Testis (tissue), 3 donors: ENCODE data around the gene CFD. TPM values are rescaled to one million over a fixed set of nuclear protein-coding genes. Genes with fewer than 3 reads are reported as not detected.

Source experiments
- DNase-seq: peaks from one replicate; pipeline ENCODE4 v3.0.0-alpha.2; 2019
- H3K27ac ChIP-seq, 2 donors: fragments of 200-600 bp; sonication (generic); one replicate each; pipeline ENCODE4 v1.5.1; 2019
- H3K27me3 ChIP-seq: fragments of 200-600 bp; sonication (generic); one replicate; pipeline ENCODE4 v1.5.1; 2019
- H3K36me3 ChIP-seq: fragments of 200-600 bp; sonication (generic); one replicate; pipeline ENCODE4 v1.5.1; 2017; ENCODE audit warnings: low read depth; ENCODE audit errors: missing control alignments
- H3K4me1 ChIP-seq: fragments of 200-600 bp; sonication (generic); one replicate; pipeline ENCODE4 v1.5.1; 2019
- H3K4me3 ChIP-seq, 2 donors: fragments of 200-600 bp; sonication (generic); one replicate each; pipeline ENCODE4 v1.5.1; 2017 to 2019
- H3K9me3 ChIP-seq: fragments of 200-600 bp; sonication (generic); one replicate; pipeline ENCODE4 v1.5.1; 2017
- POLR2A ChIP-seq: fragments of 450-650 bp; IDR thresholded peaks from one replicate; pipeline ENCODE4 v1.6.1; 2017; ENCODE audit warnings: antibody characterized with exemption, mild to moderate bottlenecking, moderate library complexity
- WGBS, 2 donors: methylation state at CpG; one replicate each; pipeline ENCODE4 v1.1.5; 2018; 5-methylcytosine and 5-hydroxymethylcytosine counted together
- intact Hi-C: fragments of 100-400 bp; cut with DNase I; formaldehyde crosslinking; loops from one replicate; pipeline ENCODE4 v1.15.1; 2023; ENCODE audit warnings: low total_unique reads
- polyA plus RNA-seq: library from polyadenylated mRNA; stranded (reverse); fragments of 350-450 nt; fragmentation: Illumina TruSeq; extraction: RNeasy Lipid Tissue Mini Kit (QIAGEN cat#74804); gene quantifications from one replicate; pipeline ENCODE4 v1.2.3, GENCODE V29; 2014; ENCODE audit warnings: low read depth, low replicate concordance; ENCODE audit not compliant: insufficient read depth
- total RNA-seq, 2 donors: library from RNA; depleted of rRNA; stranded (reverse); fragments of >200 nt; gene quantifications; one replicate each; pipeline ENCODE4 v1.2.3, GENCODE V29; 2016
- TF ChIP-seq, protein P1 (sequence below), 3 experiments: fragments of 450-650 bp in 2 of 3; fragments of 200-600 bp in 1 of 3; sonication (generic) in 1 of 3; IDR thresholded peaks; one replicate each; pipeline ENCODE4 v1.5.1; 2016 to 2019; ENCODE audit warnings: antibody characterized with exemption in 3 of 3, mild to moderate bottlenecking in 2 of 3, moderate library complexity in 1 of 3

CFD gene
- total and polyA plus RNA-seq, 3 donors from 2014 or later, result 83.1 to 185 (median 84.3) TPM

DNA sequence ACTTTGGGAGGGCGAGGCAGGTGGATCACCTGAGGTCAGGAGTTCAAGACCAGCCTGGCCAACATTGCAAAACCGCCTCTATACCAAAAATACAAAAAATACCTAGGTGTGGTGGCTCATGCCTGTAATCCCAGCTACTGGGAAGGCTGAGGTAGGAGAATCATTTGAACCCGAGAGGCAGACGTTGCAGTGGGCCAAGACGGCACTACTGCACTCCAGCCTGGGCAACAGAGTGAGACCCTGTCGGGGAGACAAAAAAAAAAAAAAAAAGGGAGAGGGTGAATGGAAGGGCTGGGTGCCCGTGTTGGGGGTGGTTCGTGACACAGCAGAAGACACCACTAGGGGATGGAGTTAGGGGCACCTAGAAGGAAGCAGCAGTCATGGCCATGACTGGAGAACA, 10.8 kb downstream of the CFD start:
- Histone ChIP-seq H3K36me3 (no peaks in the 10 kb centered on the region), H3K27me3 (no peaks in the 10 kb centered on the region), H3K27ac (peak overlapping the region; percentile 68 to 86), H3K4me1 (peaks cover 17% of the 10 kb centered on the region), H3K9me3 (no peaks in the 10 kb centered on the region), H3K4me3 (no peak overlapping the region)
- intact Hi-C loops, result no loop called here
- DNase-seq, result no peak
- 83 to 89% methylated on average over 7 to 8 of the region's 8 CpGs for WGBS, 2 donors
- TF ChIP-seq POLR2A, result no peak
- TF ChIP-seq, protein P1, sequence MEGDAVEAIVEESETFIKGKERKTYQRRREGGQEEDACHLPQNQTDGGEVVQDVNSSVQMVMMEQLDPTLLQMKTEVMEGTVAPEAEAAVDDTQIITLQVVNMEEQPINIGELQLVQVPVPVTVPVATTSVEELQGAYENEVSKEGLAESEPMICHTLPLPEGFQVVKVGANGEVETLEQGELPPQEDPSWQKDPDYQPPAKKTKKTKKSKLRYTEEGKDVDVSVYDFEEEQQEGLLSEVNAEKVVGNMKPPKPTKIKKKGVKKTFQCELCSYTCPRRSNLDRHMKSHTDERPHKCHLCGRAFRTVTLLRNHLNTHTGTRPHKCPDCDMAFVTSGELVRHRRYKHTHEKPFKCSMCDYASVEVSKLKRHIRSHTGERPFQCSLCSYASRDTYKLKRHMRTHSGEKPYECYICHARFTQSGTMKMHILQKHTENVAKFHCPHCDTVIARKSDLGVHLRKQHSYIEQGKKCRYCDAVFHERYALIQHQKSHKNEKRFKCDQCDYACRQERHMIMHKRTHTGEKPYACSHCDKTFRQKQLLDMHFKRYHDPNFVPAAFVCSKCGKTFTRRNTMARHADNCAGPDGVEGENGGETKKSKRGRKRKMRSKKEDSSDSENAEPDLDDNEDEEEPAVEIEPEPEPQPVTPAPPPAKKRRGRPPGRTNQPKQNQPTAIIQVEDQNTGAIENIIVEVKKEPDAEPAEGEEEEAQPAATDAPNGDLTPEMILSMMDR (IDR thresholded peaks at IDR 0.05), result no peak

DNA sequence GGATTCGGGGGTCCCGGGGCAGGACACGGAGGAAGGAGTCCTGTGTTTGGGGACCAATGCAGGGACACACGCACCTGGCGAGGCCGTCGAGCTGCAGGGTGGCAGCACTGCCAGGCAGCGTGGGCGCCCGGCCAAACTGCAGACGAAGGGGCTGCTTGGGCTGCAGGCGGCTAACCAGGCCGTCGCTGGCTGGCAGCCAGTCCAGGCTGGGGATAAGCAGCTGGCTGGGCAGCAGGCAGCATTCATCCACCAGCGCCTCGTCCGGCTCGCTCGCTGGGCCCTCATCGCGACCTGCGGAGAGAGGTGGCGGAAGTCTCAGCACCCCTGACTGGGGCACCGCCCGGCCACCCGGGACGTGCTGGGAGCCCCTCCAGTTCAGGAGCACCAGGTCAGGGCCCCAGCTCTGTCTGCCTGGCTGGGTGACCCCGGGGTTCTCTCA, 11.5 kb downstream of the CFD start:
- no peaks in the 10 kb centered on the region for H3K36me3 ChIP-seq

DNA sequence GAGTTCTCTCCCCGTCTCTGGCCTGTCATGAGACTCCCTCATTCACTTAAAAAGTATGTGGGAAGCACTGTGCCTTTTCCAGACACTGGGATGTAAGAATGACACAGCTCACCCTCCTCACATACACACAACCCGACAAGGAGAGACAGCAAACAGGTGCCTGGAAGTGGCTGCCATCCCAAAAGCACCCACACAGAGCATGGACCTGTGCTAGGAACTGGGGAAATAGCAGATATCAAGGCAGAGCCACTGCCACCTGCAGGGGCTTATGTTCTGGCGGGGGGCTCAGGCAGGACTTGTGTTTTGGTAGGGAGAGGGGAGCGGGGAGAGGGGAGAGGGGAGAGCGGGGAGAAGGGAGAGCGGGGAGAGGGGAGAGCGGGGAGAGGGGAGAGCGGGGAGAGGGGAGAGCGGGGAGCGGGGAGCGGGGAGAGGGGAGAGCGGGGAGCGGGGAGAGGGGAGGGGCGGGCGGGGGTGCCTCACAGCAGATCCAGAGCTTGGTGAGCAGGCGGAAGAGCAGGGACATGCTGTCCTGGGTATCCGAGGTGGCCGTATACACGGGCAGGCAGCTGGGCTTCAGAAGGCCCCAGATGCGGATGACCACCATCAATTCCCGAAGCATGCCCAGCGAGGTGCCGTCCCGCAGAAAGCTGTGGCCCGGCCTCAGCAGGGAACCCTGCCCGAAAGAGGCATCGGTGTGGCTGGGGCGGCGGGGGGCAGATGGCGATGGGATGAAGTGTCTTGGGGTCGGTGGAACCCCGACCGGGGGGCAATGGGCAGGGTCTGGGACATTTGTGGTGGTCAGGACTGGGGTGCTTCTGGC, 12.2 kb downstream of the CFD start:
- Histone ChIP-seq H3K27ac (peak overlapping the region in 1 of 2 donors; percentile 76), H3K4me1 (peaks cover 17% of the 10 kb centered on the region), H3K4me3 (peak overlapping the region in 1 of 2 donors; percentile 13), H3K36me3 (no peaks in the 10 kb centered on the region), H3K9me3 (no peaks in the 10 kb centered on the region), H3K27me3 (no peaks in the 10 kb centered on the region)
- intact Hi-C loops, result no loop called here
- TF ChIP-seq, protein P1 (IDR thresholded peaks at IDR 0.05), result no peak
- WGBS, 2 donors, result 78 to 82% methylated on average over 14 to 23 of the region's 33 CpGs
- DNase-seq, result no peak

More for the DNA sequence above, 11.5 kb downstream of the CFD start:
- intact Hi-C loops, result no loop called here
- Histone ChIP-seq H3K4me3 (no peak overlapping the region), H3K9me3 (no peaks in the 10 kb centered on the region), H3K27me3 (no peaks in the 10 kb centered on the region), H3K27ac (peak overlapping the region in 1 of 2 donors; percentile 14), H3K4me1 (peaks cover 17% of the 10 kb centered on the region)
- no peak for TF ChIP-seq POLR2A
- TF ChIP-seq, protein P1 (IDR thresholded peaks at IDR 0.05), result no peak
- WGBS, 2 donors, result 67 to 72% methylated on average over 14 to 28 of the region's 28 CpGs
- DNase-seq, result no peak

DNA sequence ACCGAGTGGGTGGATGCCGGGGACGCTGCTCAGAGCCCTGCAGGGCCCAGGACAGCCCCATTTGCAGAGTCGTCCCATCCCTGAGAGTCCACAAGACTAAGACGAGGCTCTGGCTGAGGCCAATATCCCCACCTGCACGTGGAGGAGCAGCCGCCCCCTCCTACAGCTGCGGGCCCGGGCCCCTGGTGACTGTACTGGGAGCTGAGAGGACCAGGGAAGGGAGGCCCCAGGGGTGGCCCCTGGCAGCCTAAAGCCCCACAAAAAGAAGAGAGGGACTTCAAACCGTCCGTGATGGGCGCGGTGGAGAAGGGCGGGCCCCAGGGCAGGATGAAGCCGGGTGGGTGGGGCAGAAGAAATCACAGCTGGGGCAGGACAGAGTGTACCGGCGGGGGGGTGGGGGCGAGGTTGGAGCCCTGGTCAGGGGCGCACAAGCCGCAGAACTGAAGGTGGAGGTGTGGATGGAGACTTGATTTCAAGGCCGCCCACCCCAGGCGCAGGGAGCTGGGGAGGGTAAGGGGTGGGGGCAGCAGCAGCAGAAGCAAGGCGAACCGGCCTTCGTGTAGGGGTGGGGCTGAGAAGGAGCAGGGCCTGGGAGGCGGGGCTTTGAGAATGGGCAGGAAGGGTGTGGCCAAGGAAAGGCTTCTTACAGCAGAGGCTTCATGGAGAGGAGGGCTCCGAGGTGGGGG, 12.9 kb downstream of the CFD start:
- TF ChIP-seq, protein P1 (IDR thresholded peaks at IDR 0.05), result no peak
- no peak for TF ChIP-seq POLR2A
- Histone ChIP-seq H3K4me1 (peaks cover 17% of the 10 kb centered on the region), H3K4me3 (peak overlapping the region in 1 of 2 donors; percentile 13), H3K27ac (peak overlapping the region in 1 of 2 donors; percentile 76), H3K9me3 (no peaks in the 10 kb centered on the region), H3K27me3 (no peaks in the 10 kb centered on the region), H3K36me3 (no peaks in the 10 kb centered on the region)
- WGBS, 2 donors, result 45 to 55% methylated on average over 21 to 27 of the region's 27 CpGs
- DNase-seq, result peak; percentile 81
- intact Hi-C loops, result no loop called here
